Vagina (tissue), 2 donors: ENCODE data around the gene ZNF440. TPM values are rescaled to one million over a fixed set of nuclear protein-coding genes. Genes with fewer than 3 reads are reported as not detected.

Experiments
- DNase-seq, 2 donors: peaks; one replicate each; pipeline ENCODE4 v3.0.0-alpha.2; 2017; ENCODE audit errors: extremely low spot score in 2 of 2
- H3K27ac ChIP-seq: fragments of 200-600 bp; sonication (generic); one replicate; pipeline ENCODE4 v1.5.1; 2019
- H3K27me3 ChIP-seq: fragments of 200-600 bp; sonication (generic); one replicate; pipeline ENCODE4 v1.5.1; 2019
- H3K36me3 ChIP-seq, 2 donors: fragments of 200-600 bp; sonication (generic); one replicate each; pipeline ENCODE4 v1.5.1; 2017 to 2019
- H3K4me1 ChIP-seq: fragments of 200-600 bp; sonication (generic); one replicate; pipeline ENCODE4 v1.5.1; 2019
- H3K4me3 ChIP-seq, 2 donors: fragments of 200-600 bp; sonication (generic); 1 replicate in 1 of 2; 2 replicates in 1 of 2; pipeline ENCODE4 v1.5.1; 2016 to 2019
- H3K9me3 ChIP-seq: fragments of 200-600 bp; sonication (generic); one replicate; pipeline ENCODE4 v1.5.1; 2019
- CTCF ChIP-seq, 3 experiments: fragments of 450-650 bp in 2 of 3; fragments of 200-600 bp in 1 of 3; sonication (generic) in 1 of 3; IDR thresholded peaks; one replicate each; pipeline ENCODE4 v1.5.1; 2017 to 2019; ENCODE audit warnings: antibody characterized with exemption in 3 of 3, mild to moderate bottlenecking in 2 of 3, moderate library complexity in 2 of 3
- POLR2A ChIP-seq, 2 donors: fragments of 450-650 bp; IDR thresholded peaks; one replicate each; pipeline ENCODE4 v1.6.1; 2017; ENCODE audit warnings: antibody characterized with exemption in 2 of 2, mild to moderate bottlenecking in 2 of 2, moderate library complexity in 2 of 2
- POLR2AphosphoS5 ChIP-seq, 2 donors: sonication (generic); formaldehyde crosslinking; IDR thresholded peaks; one replicate each; pipeline ENCODE4 v1.9.0; 2017; ENCODE audit warnings: antibody characterized with exemption in 2 of 2, mild to moderate bottlenecking in 2 of 2, low read depth in 1 of 2; ENCODE audit not compliant: insufficient read depth in 1 of 2
- intact Hi-C: fragments of 100-400 bp; cut with DNase I; formaldehyde crosslinking; loops from one replicate; pipeline ENCODE4 v1.15.1; 2023
- total RNA-seq: library from RNA; depleted of rRNA; stranded (reverse); fragments of >200 nt; gene quantifications from one replicate; pipeline ENCODE4 v1.2.3, GENCODE V29; 2016

Gene ZNF440
- total RNA-seq, 1 donor from 2014 or later = 21.4 TPM

- intact Hi-C loops = no loop called here
- no peak overlapping the region for H3K4me3 ChIP-seq
- DNase-seq = no peak
Observed at GRCh38 chr19:11882606-11883005, 68.5 kb downstream of the ZNF440 start.

More at GRCh38 chr19:11882606-11883005, 68.5 kb downstream of the ZNF440 start:
- no peaks in the 10 kb centered on the region for H3K27me3 ChIP-seq
- TF ChIP-seq CTCF (IDR thresholded peaks at IDR 0.05) = no peak
- no peak for TF ChIP-seq POLR2A (IDR thresholded peaks at IDR 0.05)
- no peak for TF ChIP-seq POLR2AphosphoS5 (IDR thresholded peaks at IDR 0.05; ENCODE audit: insufficient read depth in 1 of 2, low read depth in 1 of 2)
- H3K9me3 ChIP-seq = no peaks in the 10 kb centered on the region
- no peak overlapping the region for H3K27ac ChIP-seq
- H3K4me1 ChIP-seq = peaks cover 5% of the 10 kb centered on the region
- H3K36me3 ChIP-seq = no peaks in the 10 kb centered on the region

Other genes starting within 250 kb of the ZNF440 start
- gene ACP5, start 236.6 kb upstream of the ZNF440 start, total RNA-seq = 6.1 TPM
- gene ZNF627, start 216.8 kb upstream of the ZNF440 start, total RNA-seq = 7.1 TPM
- 14.2 TPM for gene ZNF823, start 75.3 kb upstream of the ZNF440 start, total RNA-seq
- 7.1 TPM for gene ZNF441, start 47.3 kb upstream of the ZNF440 start, total RNA-seq
- gene ZNF491, start 15.8 kb upstream of the ZNF440 start, total RNA-seq = 5.2 TPM
- 5.9 TPM for gene ZNF439, start 34.5 kb downstream of the ZNF440 start, total RNA-seq
- gene ZNF69, start 73.5 kb downstream of the ZNF440 start, total RNA-seq = 12.3 TPM
- gene ZNF700, start 110.8 kb downstream of the ZNF440 start, total RNA-seq = 14.7 TPM
- gene ZNF763, start 150.8 kb downstream of the ZNF440 start, total RNA-seq = 2.9 TPM
- 3.7 TPM for gene ZNF433, start 221.4 kb downstream of the ZNF440 start, total RNA-seq
- gene ZNF878, start 238.7 kb downstream of the ZNF440 start, total RNA-seq = 0.49 TPM